T follicular helper cell (primary cell): Measurements from ENCODE around the gene FHOD3.
"Not testable (repeated sequence)": the region's sequence is repeated elsewhere in the genome, so short reads cannot be mapped to it uniquely, and the experiment has no call there.

ENCODE experiments used
- DNase-seq: peaks from one replicate; pipeline ENCODE4 v3.0.0-alpha.2; 2020; ENCODE audit warnings: low read depth

FHOD3 gene

DNA sequence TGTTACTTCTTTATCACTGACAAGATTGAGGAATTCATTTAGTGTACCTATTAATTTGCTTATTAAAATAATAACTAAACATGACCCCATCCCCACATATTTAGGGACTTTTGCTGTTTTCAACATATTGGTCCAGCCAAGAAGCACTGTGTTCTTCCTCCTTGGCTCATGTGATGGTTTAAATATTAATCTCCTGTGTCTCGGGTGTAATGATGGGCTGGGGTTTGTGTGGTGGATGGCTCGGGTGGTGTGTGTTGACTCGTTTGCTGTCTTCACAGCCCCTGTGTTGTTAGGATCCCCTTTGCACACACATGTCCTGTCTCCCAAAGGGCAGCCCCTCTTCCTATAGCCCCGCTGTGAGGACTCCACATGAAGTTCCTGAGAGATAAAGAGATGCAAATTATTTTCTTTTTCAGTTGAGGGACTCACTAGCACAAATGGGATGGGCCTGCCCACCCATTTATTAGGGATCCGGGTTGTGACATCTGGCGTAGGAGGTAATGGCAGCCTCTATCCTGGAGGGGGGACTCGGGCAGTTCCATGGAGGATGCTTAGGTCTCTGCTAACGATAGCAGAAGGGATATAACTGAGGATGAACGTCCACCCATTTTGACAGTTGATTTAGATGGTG is 53.4 kb downstream of the FHOD3 start:
- no peak for DNase-seq

DNA sequence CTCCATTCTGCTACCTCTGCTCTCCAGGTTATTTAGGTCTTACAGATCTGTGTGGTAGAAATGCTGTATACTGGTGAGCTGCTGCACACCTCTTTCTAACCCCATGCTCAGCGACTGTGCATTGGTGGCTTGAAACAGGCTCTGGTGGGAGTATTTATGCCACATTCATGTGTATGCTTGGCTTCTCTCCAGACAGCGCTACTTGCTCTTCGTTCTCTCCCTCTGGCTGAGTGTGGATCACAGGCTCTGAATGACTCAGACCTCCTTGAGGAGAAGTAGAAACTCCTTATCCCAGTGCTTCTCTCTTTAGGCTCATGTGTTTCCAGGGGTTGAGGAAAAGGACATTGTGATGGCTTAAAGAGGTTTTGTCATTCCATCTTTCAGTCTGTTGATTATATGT is 54.9 kb downstream of the FHOD3 start:
- no peak for DNase-seq

DNA sequence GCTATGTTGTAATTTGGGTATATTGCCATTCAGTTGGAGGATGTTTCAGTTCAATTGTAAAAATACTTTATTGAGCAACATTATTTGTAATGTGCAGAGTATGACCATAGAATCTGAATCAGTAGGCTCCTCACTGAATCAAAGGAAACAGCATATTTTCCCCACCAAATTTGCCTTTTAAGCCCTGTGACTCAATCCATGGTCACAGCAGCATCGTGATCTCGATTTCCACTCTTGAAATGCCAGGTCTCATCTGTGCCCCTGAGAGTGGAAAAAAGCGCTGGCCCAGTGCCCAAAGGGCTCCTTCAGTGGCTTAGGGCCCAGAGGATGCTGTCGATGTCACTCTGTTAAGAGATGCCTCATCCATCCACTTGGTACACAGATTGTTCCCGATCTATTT is 57.5 kb downstream of the FHOD3 start:
- DNase-seq: no peak

DNA sequence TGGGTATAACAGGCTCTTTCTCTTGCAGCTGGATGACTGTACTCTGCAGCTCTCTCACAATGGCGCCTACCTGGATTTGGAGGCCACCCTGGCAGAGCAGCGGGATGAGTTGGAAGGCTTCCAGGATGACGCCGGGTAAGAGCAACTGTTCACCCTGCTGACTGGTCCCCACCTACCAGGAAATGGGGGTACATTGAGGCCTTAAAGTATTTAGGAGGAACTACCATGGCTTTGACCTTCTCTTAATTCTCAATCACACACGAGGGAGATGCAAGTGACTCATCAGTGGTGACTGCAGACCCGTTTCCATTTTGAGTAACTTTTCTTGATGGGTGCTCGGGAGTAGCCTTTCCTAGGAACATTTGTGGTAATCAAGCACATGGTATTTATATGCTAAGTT is 58.0 kb downstream of the FHOD3 start:
- DNase-seq: no peak

DNA sequence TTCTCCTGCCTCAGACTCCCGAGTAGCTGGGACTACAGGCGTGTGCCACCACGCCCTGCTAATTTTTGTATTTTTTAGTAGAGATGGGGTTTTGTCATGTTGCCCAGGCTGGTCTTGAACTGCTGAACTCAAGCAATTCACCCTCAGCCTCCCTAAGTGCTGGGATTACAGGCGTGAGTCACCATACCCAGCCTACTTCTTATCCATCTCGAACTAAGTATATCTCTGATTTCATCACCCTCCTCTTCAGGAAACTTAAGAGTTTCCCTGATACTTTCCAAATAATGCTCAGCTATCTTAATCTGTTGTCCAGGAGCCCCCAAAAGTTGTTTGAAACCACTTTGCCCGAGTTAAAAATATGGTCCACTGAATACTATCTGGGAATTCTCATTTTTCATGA is 59.2 kb downstream of the FHOD3 start:
- DNase-seq: not testable (repeated sequence)

DNA sequence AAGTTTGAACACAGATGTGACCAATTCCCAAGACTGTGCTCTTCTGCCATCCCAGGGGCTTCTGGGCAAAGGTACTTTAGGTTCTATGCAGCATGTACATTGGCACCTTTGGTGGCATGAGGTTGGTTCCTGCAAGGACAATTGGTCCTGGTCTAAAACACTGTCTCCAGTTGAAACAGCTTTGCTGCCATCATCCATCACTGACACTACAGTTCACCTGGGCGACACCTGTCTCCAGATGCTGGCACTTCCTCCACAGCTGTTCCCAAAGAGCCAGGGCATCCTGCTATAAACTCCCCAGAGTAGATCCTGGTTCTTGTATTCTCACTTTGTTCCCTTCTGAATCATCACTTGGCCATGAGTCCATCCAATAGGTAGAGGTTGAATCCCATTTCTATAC is 60.6 kb downstream of the FHOD3 start:
- no peak for DNase-seq

DNA sequence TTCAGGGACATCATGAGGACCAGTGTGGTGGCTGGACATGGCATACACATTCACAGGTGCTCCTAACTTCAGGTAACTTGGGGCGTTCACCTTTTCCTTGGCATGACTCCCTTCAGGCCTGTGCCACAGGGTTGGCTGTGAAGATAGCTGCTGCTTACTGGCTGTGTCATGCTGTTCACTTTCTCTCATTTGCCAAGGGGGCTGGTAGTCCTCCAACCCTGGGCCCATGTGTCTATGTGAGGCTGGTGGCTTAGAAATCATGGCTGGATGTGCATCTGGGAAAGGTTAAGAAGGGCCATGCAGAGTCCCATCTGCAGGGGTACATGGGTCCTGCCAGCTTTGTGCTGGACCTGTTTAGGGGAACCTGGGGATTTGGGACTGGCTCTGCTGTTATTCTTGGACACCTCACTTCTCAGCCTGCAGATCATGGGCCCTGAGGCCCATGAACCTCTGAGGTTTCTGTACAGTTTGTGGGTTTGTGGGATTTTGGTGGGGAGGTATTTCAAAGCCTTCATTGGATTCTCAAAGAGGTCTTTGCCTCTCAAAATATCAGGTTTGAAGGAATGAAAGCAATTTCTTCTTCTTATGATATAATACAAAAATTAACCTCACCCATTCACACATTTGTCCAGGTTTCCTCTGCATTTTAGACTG is 62.9 kb downstream of the FHOD3 start:
- no peak for DNase-seq

DNA sequence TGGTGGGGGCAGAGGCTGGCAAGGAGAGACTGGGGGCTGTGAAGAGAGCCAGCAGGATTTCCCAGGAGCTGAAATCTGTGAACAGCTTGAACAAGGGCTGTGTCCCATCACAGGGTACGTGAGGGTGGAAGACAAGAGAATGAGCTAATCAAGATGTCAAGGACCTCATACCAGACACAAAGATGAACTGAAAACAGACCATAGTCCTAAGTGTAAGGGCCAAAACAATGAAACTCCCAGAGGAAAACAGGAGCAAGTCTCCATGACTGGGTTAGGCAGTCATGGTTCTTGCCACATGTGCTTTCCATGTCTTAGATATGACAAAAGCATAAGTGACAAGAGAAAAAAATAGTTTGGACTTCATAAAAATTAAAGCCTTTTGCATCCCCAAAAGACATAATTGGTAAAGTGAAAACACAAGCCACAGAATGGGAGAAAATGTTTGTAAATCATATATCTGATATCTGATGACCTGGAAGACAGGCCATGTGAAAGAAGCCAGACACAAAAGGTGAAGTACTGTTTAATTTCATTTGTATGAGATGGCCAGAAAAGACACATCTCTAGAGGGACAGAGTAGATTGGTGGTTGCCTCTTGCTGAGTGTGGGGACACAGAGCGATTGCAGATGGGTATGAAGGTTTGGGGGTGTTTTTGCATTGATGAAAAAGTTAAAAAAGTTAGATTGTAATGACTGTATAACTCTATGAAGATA is 67.6 kb downstream of the FHOD3 start:
- no peak for DNase-seq

DNA sequence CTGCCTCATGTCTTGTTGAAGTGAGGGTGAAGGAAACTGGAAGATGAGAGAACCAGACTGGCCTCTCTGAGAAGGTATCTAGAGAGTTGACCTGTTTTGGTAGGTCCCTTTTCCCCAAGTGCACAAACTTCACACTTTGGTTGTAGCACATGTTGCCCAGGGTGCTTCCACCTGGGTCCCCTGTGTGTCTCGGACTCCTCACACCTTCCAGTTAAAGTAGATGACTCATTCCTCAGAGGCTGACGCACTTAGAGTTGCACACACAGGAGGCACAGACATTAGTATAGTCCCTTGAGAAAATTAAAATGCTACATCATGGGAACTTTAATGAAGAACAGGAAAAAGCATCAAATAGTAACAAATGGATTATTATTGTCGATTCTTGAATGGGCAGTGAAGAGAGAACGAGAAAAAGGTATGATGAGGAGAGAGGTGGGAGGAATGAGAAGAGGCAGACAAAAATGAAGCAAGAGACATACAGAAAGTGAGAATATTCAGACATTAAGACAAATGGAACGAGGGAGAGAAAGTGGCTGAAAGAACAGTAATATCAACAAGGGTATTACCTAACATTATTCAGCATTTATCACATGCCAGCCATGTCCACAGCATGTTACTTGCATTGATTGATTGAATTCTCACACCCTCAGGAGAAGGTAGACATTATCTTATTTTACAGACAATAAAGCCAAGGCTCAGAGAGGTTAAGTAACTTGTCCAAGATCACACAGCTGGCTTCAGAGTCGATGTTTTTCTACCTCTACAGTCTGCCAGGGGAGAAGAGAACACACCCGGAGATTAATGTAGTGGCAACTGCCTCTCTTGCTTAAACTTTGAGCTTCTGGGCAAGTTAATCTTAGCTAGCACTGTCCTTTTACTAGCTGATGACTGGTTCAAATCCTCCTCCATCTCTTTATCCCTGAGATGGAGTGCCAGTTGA is 68.6 kb downstream of the FHOD3 start:
- no peak for DNase-seq

DNA sequence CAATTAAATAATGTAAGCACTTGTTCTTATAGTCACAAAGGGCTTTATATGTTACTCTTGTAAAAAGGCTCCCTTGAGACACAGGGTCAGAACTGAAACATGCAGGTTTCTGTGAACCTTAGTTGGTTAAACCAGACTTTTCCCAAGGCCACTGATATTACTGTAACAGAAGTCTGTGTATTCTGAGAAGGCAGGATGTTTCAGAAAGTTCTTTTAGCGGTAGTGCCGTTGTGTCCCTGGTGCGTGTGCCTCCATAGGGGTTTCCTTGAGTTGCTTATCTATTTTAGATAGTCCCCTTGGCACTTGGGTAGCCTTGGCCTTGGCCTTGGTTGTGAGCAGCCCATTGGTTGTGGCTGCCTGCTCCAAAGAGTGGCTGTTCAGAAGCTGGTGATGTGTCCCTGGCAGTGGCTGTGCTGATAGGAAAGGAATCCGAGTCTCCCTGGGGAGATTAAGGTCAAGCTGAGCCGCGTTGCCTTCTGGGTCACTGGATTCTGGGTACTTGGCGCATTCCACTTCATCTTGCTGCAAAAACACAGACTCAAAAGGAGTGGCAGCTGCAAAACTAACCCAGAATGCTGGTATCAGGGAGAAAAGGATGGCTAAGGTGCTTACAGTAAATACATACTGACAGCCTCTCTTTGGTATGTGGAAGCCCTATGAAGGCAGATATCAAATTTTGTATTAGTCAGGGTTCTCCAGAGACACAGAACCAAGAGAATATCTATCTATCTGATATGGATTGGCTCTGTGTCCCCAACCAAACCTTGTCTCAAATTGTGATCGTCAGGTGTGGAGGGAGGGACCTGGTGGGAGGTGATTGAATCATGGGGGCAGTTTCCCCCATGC is 69.7 kb downstream of the FHOD3 start:
- DNase-seq: no peak

DNA sequence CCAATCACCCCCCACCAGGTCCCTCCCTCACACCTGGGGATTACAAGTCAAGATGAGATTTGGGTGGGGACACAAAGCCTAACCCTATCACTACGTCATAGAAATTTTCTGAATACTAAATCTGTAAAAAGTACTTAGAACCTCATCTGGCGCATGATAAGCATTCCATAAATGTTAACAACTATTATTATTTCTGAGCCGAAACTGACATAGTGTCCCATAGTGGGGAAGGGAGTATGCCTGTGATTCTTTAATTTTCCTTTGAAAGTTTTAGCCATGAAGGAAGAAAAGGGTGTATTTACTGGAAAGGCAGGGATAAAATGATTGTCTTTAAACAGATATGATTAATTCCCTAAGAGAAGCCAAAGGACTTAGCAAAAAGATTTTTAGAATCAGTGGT is 71.4 kb downstream of the FHOD3 start:
- no peak for DNase-seq

DNA sequence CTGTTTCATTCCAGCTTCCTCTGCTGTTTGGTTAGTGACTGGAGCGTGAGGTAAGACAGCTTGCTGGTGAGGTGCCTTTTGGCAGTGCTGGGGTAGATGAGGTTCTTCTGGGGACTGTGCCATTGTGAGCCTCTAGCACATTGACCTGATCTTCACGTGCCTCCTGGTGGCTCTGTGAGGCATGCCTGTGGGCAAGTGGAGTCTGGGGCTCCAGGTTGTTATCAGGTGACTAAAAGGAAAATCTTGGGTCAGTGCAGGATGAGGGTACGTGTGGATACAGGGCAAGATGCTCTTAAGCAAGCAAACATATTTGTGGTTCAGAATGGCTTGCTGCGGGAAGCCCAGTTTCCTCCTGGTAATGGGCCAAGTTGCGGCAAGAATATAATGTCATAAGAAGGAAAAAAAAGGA is 75.4 kb downstream of the FHOD3 start:
- DNase-seq: no peak

DNA sequence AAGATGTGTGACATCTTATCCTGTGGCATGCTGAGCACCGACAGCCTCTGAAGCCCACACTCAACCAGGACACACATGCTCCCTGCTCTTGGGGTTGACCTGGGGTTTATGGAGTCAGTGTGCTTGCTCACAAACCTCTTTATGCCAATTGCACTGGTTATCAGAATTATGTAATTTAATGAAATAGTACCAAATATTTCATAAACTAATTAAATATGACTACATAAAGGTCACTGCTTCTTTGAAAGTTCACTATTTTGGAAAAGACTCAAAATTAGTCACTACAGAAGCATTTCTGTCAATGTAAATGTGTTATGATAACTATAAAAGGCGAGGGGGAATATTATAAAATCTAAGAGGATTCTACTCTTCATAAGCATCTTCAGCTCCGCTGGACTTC is 76.7 kb downstream of the FHOD3 start:
- DNase-seq: no peak

DNA sequence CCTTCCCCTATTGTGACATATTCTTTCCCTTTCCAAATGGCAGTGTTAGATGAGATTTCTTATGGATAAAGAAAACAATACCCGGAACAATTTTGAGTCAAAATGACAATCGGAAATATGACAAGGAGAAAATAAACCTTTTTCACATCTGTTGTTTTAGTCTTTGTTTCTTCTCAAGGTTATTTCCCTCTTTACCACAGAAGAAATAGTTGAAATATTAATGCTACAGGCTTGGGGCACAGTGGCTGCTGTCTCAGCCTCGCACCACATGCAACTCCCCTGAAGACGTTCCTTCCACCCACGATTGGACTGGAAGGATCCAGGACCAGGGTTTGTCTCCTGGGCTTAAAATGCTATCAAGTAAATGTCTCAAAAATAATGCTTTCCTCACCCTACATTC is 77.6 kb downstream of the FHOD3 start:
- no peak for DNase-seq

DNA sequence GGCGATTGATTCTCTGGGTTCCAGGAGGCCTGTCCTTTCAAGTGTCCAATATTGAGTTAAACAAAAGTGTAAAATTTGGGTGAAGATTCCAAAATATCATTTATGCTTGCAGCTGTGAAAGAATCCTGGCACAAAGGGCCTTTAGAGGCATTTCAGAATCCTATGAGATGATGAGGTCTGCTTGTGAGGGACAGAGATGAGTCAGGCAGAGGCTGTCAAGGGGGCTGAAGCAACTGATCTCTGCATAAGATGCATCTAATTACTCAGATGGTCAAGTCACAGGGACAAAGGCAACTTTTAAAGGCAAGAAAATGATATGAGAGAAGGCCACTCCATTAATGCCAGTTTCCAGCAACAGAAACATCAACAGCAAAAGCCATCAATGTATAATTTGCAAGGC is 78.8 kb downstream of the FHOD3 start:
- no peak for DNase-seq

DNA sequence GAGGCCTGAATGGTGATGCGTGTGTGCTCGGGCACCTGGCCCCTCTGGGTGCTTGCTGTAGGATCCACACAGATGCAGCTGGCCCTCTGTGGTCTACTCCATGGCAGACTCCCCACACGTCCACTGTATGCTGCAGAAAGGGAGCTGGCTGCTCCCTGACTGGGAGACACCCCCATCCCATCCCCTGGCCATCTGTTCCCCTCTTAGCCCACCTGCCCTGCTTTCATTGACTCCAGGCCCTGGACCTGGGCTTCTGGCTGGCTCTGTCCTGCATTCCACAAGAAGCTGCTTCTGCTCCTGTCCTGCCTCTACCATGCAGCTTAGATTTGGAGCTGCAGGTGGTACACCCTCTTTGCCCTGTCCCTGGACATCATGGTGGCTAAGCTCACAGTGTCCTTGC is 80.1 kb downstream of the FHOD3 start:
- no peak for DNase-seq

DNA sequence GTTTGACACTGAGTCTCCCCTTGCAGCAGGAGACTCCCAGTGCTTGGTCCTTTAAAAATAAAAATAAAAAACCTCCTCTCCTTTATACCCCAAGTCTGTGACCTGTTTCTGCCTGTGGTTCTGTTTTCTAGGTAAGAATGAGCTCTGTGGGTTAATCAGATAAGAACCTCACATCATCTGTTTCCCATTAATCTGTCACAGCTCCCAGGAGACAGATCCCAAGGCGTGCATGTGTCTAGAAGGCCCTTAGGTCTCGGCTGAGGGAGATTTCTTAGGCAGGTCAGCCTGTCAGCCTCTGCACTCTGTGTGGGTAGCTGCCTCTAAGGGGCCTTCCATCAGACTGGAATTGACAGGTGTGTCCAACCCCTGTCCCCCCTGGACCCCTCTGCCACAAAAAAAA is 80.7 kb downstream of the FHOD3 start:
- DNase-seq: no peak

DNA sequence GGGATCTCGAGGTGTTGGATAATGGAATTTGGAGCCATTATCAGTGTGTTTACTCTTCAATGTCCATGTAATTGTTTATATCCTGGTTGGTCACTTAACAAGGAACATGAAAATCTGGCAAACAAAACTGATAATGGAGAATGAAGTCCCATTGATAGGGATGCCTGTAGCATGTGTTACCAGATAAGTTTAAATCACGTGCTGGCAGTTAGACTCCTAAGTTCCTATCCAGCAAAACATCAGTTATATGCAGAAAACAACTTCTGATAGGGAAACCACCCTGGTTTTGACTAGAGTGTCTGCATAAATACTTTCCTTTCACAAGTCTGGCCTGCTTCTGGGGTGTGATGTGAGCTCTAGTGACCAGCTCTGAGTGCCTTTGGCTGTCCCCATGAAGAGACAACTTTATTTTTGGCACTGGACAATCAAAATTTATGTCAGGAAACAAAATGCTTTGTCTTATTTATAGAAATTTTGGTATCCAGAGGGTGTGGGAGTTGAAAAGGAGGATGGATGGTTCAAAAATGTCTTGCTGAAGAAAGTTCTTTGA is 82.0 kb downstream of the FHOD3 start:
- DNase-seq: no peak

DNA sequence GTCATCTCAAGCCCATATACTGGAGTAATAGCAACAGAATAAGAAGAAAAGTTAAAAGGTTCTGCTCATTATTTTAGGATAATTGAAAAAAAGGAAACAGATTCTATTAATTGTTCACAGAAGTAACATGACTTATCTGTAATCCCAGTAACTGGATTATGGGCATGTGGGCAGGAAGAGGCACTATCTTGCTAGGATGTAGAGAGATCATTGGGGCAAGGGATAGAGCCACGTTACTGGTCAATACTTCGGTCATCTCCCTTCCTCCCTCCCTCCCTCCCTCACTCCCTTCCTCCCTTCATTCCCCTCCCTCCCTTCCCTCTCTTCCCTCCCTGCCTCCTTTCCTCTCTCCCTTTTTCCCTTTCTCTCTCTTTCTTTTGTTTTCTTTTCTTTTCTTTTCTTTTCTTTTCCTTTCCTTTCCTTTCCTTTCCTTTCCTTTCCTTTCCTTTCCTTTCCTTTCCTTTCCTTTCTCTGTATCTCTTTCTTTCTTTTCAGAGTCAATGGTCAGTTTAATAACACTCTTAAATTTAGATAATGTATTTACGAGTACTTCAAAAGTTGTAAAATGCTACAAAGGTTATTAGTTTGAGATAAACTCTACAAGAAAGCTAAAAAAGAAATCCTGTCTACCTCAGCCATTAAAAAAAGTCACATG is 82.8 kb downstream of the FHOD3 start:
- DNase-seq: no peak

DNA sequence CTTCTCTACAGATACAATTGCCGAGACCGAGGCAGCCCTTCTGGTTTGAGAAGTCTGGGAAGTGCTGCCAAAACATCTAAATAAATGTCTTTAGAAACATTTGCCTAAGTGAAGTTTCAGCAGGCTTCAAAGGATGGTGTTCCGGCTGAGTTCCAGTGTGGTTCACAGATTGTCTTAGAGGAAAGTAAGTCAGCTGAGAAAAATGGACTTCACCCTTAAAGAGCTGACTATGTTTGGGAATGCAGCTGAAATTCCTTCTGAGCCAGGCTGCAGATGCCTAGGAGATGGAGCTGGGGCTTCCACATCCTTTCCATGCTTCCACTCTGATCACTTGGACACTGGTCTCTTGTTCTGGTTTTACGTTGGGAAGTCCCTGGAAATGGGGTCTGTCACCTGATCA is 83.6 kb downstream of the FHOD3 start:
- no peak for DNase-seq

DNA sequence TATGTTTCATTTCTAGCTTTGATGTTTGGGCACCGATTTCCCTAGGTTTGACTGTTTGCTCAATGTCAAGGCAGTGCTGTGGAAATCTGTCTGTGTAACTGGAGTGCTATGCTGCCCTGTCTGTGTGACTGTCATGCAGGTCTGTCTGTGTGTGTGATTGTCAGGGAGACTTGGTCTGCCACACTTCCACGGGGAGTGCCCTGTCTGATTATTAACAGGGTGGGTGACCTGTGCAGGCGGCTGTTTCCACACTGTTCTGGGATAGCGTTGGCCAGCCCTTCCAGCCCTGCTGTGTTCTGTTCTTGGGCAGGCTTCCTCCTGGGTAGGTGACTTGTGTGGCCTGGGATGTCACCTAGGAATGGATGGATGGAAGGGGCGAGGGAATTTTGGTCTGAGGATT is 85.3 kb downstream of the FHOD3 start:
- no peak for DNase-seq
